T-helper 22 cell (primary cell): Measurements from ENCODE around the gene PCDHA11.
"Not testable (repeated sequence)": the region's sequence is repeated elsewhere in the genome, so short reads cannot be mapped to it uniquely, and the experiment has no call there.

Experiments used
- DNase-seq: peaks from one replicate; pipeline ENCODE4 v3.0.0-alpha.2; 2020; ENCODE audit warnings: low read depth

The PCDHA11 gene

GRCh38 chr5:140849831-140850634 lies 18.7 kb upstream of the PCDHA11 start:
- DNase-seq: not testable (repeated sequence)

DNA sequence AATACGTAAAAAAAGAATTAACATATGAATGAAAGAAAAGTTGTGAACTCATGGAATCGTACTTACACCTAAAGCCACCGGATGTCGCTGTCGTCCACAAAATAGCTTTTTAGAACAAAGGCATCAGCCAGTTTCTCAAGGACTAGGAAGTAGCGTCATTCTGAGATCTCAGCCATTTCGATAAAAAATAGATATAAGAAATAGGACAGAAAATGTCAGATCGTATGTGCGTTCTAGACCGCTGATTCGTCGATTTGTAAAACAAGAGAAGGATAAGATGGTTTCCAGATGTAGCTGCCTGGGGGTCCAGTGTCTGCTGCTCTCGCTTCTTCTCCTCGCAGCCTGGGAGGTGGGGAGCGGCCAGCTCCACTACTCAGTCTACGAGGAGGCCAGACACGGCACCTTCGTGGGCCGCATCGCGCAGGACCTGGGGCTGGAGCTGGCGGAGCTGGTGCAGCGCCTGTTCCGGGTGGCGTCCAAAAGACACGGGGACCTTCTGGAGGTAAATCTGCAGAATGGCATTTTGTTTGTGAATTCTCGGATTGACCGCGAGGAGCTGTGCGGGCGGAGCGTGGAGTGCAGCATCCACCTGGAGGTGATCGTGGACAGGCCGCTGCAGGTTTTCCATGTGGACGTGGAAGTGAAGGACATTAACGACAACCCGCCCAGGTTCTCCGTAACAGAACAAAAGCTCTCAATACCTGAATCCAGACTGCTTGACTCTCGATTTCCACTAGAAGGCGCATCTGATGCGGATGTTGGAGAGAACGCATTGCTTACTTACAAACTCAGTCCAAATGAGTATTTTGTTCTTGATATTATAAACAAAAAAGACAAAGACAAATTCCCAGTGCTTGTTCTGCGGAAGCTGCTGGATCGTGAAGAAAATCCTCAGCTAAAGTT lies 12.7 kb upstream of the PCDHA11 start, which contains the start of gene PCDHA10:
PCDHA10 (plus strand) TSS at position 126 of the 903 bp plus-strand sequence; CDS start at position 278, 152 bp downstream.
- no peak for DNase-seq

DNA sequence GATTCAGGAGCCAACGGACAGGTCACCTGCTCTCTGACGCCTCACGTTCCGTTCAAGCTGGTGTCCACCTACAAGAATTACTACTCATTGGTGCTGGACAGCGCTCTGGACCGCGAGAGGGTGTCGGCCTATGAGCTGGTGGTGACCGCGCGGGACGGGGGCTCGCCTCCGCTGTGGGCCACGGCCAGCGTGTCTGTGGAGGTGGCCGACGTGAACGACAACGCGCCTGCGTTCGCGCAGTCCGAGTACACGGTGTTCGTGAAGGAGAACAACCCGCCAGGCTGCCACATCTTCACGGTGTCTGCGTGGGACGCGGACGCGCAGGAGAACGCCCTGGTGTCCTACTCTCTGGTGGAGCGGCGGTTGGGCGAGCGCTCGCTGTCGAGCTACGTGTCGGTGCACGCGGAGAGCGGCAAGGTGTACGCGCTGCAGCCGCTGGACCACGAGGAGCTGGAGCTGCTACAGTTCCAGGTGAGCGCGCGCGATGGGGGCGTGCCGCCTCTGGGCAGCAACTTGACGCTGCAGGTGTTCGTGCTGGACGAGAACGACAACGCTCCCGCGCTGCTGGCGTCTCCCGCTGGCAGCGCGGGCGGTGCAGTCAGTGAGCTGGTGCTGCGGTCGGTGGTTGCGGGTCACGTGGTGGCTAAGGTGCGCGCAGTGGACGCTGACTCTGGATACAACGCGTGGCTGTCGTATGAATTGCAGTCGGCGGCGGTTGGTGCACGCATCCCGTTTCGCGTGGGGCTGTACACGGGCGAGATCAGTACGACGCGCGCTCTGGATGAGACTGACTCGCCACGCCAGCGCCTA lies 11.4 kb upstream of the PCDHA11 start:
- no peak for DNase-seq

GRCh38 chr5:140857987-140858240 lies 10.8 kb upstream of the PCDHA11 start:
- no peak for DNase-seq

DNA sequence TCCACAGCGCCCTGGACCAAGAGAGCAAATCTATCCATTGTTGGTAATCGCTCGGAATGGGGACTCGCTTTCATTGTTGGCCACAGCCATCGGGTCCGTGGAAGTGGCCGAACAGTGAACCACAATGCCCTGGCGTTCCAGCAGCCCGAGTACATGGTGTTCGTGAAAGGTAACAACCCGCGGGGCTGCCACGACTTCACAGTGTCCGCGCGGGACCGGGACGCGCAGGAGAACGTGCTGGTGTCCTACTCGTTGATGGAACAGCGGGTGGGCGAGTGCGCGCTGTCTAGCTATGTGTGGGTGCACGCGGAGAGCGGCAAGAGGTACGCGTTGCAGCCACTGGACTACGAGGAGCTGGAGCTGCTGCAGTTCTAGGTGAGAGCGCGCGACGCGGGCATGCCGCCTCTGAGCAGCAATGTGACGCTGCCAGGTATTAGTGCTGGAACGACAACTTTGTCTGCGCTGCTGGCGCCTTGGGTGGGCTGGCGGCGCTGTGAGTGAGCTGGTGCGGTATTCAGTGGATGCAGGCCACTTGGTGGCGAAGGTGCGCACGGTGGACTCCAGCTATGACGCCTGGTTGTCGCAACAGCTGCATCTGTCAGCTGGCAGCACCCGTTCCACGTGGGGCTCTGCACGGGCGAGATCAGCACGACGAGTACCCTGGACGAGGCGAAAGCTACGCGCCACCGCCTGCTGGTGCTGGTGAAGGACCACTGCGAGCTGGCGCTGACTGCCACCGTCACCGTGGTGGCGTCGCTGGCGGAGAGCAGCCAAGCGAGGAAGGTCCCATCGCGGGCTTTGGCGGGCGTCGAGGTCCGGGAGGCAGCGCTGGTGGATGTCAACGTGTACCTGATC lies 6.1 kb upstream of the PCDHA11 start:
- no peak for DNase-seq

GRCh38 chr5:140869555-140869886 lies 764 bp downstream of the PCDHA11 start:
- DNase-seq: no peak

- DNase-seq: no peak
These were observed 1.8 kb downstream of the PCDHA11 start for GRCh38 chr5:140870221-140871201.

DNA sequence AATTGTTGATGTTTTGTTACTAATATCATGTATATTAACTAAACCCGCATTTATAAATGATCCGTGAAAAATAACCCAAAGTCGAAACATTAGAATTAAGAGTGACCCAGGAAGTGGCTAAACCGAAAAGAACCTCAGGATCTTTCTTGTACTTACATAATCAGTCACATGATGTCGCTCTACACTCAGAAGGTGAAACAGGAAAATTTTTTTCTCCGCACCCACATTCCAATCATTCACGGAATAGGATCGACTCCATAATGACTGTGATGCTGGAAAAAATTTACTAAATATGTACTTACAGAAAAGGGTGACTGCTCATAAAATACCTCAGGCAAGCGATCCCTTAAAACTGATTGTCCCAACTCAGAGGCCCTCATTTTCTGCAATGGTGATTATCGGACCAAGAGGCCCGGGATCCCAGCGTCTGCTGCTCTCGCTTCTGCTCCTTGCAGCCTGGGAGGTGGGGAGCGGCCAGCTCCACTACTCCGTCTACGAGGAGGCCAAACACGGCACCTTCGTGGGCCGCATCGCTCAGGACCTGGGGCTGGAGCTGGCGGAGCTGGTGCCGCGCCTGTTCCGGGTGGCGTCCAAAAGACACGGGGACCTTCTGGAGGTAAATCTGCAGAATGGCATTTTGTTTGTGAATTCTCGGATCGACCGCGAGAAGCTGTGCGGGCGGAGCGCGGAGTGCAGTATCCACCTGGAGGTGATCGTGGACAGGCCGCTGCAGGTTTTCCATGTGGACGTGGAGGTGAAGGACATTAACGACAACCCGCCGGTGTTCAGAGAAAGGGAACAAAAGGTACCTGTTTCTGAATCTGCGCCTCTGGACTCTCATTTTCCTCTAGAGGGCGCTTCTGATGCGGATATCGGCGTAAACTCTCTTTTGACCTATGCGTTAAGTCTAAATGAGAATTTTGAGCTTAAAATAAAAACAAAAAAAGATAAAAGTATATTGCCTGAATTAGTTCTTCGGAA lies 6.6 kb downstream of the PCDHA11 start, which contains the start of gene PCDHA12:
PCDHA12 (plus strand) TSS at position 224 of the 981 bp plus-strand sequence; CDS start at position 389, 165 bp downstream.
- no peak for DNase-seq

DNA sequence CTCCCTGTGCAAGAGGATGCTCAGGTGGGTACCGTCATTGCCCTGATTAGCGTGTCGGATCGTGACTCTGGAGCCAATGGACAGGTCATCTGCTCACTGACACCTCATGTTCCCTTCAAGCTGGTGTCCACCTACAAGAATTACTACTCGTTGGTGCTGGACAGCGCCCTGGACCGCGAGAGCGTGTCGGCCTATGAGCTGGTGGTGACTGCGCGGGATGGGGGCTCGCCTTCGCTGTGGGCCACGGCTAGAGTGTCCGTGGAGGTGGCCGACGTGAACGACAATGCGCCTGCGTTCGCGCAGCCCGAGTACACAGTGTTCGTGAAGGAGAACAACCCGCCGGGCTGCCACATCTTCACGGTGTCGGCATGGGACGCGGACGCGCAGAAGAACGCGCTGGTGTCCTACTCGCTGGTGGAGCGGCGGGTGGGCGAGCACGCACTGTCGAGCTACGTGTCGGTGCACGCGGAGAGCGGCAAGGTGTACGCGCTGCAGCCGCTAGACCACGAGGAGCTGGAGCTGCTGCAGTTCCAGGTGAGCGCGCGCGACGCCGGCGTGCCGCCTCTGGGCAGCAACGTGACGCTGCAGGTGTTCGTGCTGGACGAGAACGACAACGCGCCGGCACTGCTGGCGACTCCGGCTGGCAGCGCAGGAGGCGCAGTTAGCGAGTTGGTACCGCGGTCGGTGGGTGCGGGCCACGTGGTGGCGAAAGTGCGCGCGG lies 7.9 kb downstream of the PCDHA11 start:
- DNase-seq: not testable (repeated sequence)

DNA sequence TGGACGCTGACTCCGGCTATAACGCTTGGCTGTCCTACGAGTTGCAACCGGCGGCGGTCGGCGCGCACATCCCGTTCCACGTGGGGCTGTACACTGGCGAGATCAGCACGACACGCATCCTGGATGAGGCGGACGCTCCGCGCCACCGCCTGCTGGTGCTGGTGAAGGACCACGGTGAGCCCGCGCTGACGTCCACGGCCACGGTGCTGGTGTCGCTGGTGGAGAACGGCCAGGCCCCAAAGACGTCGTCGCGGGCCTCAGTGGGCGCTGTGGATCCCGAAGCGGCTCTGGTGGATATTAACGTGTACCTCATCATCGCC lies 8.5 kb downstream of the PCDHA11 start:
- DNase-seq: no peak

GRCh38 chr5:140881889-140882590 lies 13.3 kb downstream of the PCDHA11 start, which contains the start of gene PCDHA13:
Gene PCDHA13 (plus strand): TSS chr5:140882124. CDS start chr5:140882269, 145 bp downstream.
- DNase-seq: no peak

- DNase-seq: no peak
These were observed 13.8 kb downstream of the PCDHA11 start for GRCh38 chr5:140882591-140882899.

DNA sequence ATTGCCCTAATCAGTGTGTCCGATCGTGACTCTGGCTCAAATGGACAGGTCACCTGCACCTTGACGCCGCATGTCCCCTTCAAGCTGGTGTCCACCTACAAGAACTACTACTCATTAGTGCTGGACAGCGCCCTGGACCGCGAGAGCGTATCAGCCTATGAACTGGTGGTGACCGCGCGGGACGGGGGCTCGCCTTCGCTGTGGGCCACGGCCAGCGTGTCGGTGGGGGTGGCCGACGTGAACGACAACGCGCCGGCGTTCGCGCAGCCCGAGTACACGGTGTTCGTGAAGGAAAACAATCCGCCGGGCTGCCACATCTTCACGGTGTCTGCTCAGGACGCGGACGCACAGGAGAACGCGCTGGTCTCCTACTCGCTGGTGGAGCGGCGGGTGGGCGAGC lies 14.6 kb downstream of the PCDHA11 start:
- no peak for DNase-seq

DNA sequence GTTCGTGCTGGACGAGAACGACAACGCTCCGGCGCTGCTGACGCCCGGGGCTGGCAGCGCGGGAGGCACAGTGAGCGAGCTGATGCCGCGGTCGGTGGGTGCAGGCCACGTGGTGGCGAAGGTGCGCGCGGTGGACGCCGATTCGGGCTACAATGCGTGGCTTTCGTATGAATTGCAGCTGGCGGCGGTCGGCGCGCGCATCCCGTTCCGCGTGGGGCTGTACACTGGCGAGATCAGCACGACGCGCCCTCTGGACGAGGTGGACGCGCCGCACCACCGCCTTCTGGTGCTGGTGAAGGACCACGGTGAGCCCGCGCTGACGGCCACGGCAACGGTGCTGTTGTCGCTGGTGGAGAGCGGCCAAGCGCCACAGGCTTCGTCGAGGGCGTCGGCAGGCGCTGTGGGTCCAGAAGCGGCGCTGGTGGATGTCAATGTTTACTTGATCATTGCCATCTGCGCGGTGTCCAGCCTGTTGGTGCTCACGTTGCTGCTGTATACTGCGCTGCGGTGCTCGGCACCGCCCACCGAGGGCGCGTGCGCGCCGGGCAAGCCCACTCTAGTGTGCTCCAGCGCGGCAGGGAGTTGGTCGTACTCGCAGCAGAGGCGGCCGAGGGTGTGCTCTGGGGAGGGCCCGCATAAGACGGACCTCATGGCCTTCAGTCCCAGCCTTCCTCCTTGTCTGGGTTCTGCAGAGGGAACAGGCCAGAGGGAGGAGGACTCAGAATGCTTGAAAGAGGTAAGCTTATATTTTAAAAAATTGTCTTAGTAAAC lies 15.4 kb downstream of the PCDHA11 start:
- no peak for DNase-seq

DNA sequence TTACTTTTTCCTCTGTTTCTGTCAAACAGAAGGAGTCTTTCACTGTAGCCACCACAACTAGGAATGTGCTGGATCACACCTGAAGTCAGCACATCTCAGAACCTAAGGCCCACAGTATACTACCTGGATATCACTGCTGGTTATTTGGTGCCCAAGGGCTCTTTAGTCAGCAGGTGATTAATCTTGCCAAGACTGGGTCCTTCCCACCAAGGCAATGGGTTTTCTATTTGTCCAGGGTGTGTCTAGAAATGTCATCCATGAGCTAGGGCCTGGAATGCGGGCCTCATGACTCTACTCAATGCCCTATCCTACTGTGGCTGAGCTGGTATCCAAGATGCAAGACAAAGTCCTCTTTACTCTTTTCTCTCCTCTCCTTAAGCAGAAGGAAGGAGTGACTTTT lies 47.6 kb downstream of the PCDHA11 start:
- DNase-seq: no peak
